HEK293T (cell line): ENCODE results near the gene STEAP4.

Experiments used
- FOXK2 ChIP-seq: fragments of 450-650 bp; IDR thresholded peaks from 2 replicates; pipeline ENCODE4 v1.6.1; 2016; ENCODE audit warnings: mild to moderate bottlenecking
- NFRKB ChIP-seq: fragments of 450-650 bp; IDR thresholded peaks from 2 replicates; pipeline ENCODE4 v1.6.1; 2016; ENCODE audit warnings: mild to moderate bottlenecking, moderate library complexity
- TARDBP ChIP-seq: fragments of 450-650 bp; IDR thresholded peaks from 2 replicates; pipeline ENCODE4 v1.6.1; 2016
- ZNF384 ChIP-seq: fragments of 450-650 bp; IDR thresholded peaks from 2 replicates; pipeline ENCODE4 v1.6.1; 2016

DNA sequence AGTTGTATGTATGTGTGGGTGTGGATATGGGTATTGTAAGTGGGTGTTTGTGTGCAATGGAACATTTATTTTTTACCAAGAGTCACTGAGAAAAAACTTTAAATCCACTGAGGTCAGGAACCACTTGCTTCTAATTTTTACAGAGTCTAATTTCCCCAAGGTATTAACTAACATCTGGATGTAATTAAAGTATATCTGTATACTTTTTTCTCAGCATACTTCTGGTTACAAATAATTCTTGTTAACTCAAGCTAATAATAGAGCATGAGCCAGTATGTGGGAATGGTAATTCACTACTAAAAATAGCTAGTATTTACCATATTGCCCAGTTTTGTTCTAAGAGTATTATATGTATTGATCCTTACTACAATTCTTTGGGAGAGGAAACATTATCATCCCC lies 24.6 kb upstream of the STEAP4 start:
- no peak for TF ChIP-seq TARDBP
- no peak for TF ChIP-seq NFRKB
- TF ChIP-seq ZNF384: no peak
- no peak for TF ChIP-seq FOXK2
